ENCODE data around the gene TMEM243.

- TF ChIP-seq CTCF (conservative IDR thresholded peaks at IDR 0.05 in 1 of 2, IDR thresholded peaks at IDR 0.05 in 1 of 2; ENCODE audit: extremely low read depth in 1 of 2, insufficient read depth in 1 of 2, low read depth in 1 of 2, low read length in 2 of 2), result no peak
- no peak for TF ChIP-seq EZH2 (IDR thresholded peaks at IDR 0.05; ENCODE audit: borderline replicate concordance, low read length)
Observed at GRCh38 chr7:87231258-87231657, 11.7 kb upstream of the TMEM243 start.

All from mammary epithelial cell (primary cell).